SJSA1 (cell line): Measurements from ENCODE around the gene DNAH6. TPM values are rescaled to one million over a fixed set of nuclear protein-coding genes. Genes with fewer than 3 reads are reported as not detected.

Experiments
- DNase-seq, 2 experiments: peaks; one replicate each; pipeline ENCODE4 v3.0.0-alpha.2; 2015 to 2020; ENCODE audit warnings: low spot score in 2 of 2, low read depth in 1 of 2
- H3K27ac ChIP-seq: fragments of 250-450 bp; sonication (Bioruptor Pico); 2 replicates; pipeline ENCODE4 v1.5.1; 2020; ENCODE audit warnings: mild to moderate bottlenecking, moderate library complexity
- H3K27me3 ChIP-seq: fragments of 250-450 bp; sonication (Bioruptor Pico); replicated peaks from 2 replicates; pipeline ENCODE4 v1.5.1; 2020; ENCODE audit warnings: mild to moderate bottlenecking, moderate library complexity
- H3K36me3 ChIP-seq: fragments of 250-450 bp; sonication (Bioruptor Pico); 2 replicates; pipeline ENCODE4 v1.5.1; 2020; ENCODE audit warnings: mild to moderate bottlenecking
- H3K4me1 ChIP-seq: fragments of 250-450 bp; sonication (Bioruptor Pico); replicated peaks from 2 replicates; pipeline ENCODE4 v1.6.1; 2021; ENCODE audit warnings: mild to moderate bottlenecking
- H3K4me3 ChIP-seq: fragments of 250-450 bp; sonication (Bioruptor Pico); 2 replicates; pipeline ENCODE4 v1.5.1; 2020; ENCODE audit warnings: mild to moderate bottlenecking
- H3K9me3 ChIP-seq: fragments of 250-450 bp; sonication (Bioruptor Pico); replicated peaks from 2 replicates; pipeline ENCODE4 v1.5.1; 2020; ENCODE audit warnings: mild to moderate bottlenecking
- total RNA-seq: library from RNA; depleted of rRNA; stranded (reverse); fragments of >200 nt; shearing (Covaris generic); gene quantifications from 2 replicates; pipeline ENCODE4 v1.2.3, GENCODE V29; 2014

Gene DNAH6
- total RNA-seq, 1 experiment from 2014 or later: 0.58 TPM

DNA sequence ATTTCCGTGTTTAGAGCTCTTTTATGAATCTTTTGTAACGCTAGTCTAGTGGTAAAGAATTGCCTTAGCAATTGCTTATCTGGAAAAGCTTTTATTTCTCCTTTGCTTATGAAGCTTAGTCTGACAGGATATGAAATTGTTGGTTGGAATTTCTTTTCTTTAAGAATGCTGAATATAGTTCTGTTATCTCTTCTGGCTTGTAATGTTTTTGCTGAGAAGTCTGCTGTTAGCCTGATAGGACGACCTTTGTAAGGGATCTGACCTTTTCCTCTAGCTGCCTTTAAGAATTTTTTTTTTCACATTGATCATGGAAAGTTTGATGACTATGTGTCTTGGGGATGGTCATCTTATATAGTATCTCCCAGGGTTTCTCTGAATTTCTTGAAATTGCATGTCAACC lies 263.5 kb downstream of the DNAH6 start:
- DNase-seq: no peak
- no peak overlapping the region for H3K27ac ChIP-seq
- no peaks in the 10 kb centered on the region for H3K9me3 ChIP-seq
- no peaks in the 10 kb centered on the region for H3K36me3 ChIP-seq
- H3K4me3 ChIP-seq: no peak overlapping the region
- H3K4me1 ChIP-seq: no peaks in the 10 kb centered on the region
- H3K27me3 ChIP-seq: no peaks in the 10 kb centered on the region

DNA sequence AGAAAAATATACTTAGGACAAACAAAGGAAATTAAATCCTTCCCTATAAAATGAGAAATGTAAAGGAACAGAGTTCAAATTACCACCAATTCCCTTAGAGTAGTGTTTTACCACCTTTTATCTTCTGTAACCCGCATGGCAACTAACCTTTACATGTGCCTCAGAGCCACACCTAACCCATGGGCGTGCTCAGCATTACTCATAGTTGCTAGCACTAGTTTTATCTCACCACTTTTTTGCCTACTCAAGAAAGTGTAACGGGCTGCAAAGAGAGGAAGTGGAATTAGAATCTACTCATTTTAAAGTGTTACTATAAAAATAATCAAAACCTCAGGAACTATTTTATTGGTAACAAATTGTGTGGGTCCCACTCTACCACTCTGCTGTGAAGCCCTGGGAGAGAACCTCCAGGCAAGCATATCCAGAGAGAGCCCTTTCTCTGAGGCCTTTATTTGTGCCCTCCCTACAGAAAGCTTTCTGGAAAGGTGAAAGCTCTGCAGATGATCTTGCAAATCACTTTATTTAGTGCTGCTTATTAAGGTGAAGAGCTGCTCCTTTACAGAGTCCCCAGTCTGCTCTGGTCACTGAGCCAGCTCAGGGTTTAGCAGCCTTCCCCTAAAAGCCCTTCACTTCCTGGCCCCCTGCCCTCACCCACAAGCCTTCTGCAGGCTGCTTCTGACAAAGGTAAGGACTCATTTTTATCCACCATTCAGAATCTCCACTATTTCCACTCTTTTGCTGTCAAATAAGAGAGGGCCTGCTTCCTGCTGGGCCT lies 265.8 kb downstream of the DNAH6 start:
- no peak for DNase-seq
- Histone ChIP-seq H3K27ac (no peak overlapping the region), H3K4me1 (no peaks in the 10 kb centered on the region), H3K27me3 (no peaks in the 10 kb centered on the region), H3K4me3 (no peak overlapping the region), H3K36me3 (no peaks in the 10 kb centered on the region), H3K9me3 (no peaks in the 10 kb centered on the region)

DNA sequence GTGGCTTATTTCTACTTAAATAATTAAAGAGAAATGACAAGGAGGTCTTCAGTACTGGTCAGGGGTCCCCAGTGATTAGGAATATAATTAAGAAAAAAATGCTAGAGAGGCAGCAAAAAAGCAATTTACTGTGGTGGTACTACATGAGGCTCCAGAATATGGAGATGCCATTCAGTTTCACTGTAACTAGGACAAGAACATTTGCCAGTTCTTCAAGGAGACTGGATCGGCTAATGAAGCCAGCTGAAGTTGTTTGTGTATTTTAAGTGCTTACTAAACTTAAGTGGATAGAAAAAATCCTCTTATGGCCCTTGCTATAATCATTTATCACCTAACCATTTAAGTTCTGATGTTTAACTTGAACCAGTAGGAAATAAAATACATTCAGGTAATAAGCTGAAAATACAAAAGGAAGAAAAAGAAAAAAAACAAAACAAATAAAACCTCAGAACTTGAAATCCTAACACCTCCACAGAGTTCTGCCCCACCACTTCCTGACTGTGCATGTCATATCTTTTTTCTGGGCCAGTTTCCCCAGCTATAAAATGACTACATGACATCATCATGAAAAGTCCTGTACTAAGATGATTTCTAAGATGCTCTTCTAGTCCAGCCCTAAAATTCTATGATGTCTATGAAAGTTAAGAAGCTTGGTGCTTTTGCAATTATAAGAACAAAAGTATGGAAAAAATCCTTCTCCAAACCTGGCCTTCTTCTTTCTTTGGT lies 266.6 kb downstream of the DNAH6 start:
- no peaks in the 10 kb centered on the region for H3K4me1 ChIP-seq
- H3K4me3 ChIP-seq: no peak overlapping the region
- no peak overlapping the region for H3K27ac ChIP-seq
- no peaks in the 10 kb centered on the region for H3K9me3 ChIP-seq
- DNase-seq: no peak
- no peaks in the 10 kb centered on the region for H3K36me3 ChIP-seq
- H3K27me3 ChIP-seq: no peaks in the 10 kb centered on the region

DNA sequence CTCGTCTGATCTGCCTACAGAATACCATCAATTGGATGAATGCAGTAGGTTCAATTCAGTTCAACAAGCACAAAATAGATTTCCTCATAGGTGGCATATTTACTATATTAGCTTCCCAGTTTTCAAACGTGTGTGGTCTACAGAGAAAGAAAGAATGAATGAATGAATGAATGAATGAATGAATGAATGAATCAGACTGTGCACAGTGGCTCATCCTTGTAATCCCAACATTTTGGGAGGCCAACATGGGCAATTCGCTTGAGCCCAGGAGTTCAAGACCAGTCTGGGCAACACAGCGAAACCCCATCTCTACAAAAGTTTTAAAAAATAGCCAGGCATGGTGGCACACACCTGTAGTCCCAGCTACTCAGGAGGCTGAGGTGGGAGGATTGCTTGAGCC lies 269.7 kb downstream of the DNAH6 start:
- Histone ChIP-seq H3K4me3 (no peak overlapping the region), H3K27me3 (no peaks in the 10 kb centered on the region), H3K4me1 (no peaks in the 10 kb centered on the region), H3K36me3 (no peaks in the 10 kb centered on the region), H3K27ac (no peak overlapping the region), H3K9me3 (no peaks in the 10 kb centered on the region)
- DNase-seq: no peak

DNA sequence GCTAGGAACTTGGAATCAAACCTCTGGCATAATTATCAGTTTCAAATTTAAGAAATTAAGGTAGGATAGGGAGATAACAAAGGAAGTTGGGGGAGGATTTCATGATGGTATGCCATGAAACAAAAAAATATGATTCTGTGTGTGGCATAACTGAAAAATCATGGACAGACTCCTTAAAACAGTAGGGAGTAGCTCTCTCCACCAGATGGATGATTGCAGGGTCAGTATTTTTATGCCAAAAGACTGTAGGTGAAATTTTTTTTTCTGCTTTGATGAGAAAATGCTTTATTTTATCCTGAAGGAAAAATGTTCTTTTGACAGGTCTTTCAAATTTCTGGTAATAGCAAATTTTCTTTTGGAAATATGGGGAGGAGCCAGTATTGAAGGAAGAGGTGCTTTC lies 270.3 kb downstream of the DNAH6 start:
- Histone ChIP-seq H3K27me3 (no peaks in the 10 kb centered on the region), H3K9me3 (no peaks in the 10 kb centered on the region), H3K4me1 (no peaks in the 10 kb centered on the region), H3K4me3 (no peak overlapping the region), H3K36me3 (no peaks in the 10 kb centered on the region), H3K27ac (no peak overlapping the region)
- DNase-seq: no peak

DNA sequence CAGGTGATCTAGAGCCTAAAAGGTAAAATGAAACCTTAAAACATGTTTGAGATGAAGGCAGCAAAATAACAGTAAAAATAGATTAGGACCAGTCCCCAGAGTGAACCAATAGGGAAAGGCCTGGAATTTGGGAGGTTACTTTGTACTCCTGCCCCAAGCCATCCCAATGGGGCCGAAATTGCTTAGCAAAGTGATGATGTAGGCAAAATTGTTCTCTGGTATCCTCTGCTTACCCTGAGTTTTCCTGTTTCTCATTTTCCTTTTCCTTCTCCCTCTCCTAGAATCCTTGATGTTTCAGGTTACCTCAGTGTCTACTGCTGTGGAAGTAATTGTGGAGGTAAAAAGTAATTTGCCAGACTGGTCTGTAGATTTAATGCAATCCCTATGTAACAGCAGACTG lies 271.7 kb downstream of the DNAH6 start:
- no peak overlapping the region for H3K27ac ChIP-seq
- H3K27me3 ChIP-seq: no peaks in the 10 kb centered on the region
- peaks cover 2% of the 10 kb centered on the region for H3K4me1 ChIP-seq
- H3K36me3 ChIP-seq: no peaks in the 10 kb centered on the region
- no peak overlapping the region for H3K4me3 ChIP-seq
- H3K9me3 ChIP-seq: no peaks in the 10 kb centered on the region
- DNase-seq: no peak

DNA sequence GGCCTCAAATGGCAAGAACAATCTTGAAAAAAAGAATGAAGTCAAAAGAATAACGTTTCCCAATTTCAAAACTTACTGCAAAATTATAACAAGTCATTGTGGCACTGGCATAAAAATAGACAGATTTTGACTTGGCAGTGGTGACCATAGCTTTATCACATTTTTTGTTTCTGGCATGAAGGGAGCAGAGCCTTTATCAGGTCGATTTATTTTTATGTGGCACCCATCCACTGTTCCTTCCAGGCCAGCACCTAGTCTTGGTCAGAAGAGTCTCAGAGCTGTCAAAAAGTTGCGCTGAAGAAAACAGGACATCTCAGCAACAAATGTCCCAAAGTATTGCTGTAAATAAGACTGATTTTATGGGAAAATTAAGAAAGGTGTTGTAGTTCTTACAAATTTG lies 272.2 kb downstream of the DNAH6 start:
- DNase-seq: no peak
- 0 out of 2 replicates have a peak, but pooled peaks cover 1% of the 10 kb centered on the region for H3K9me3 ChIP-seq
- no peaks in the 10 kb centered on the region for H3K36me3 ChIP-seq
- no peak overlapping the region for H3K4me3 ChIP-seq
- peaks cover 7% of the 10 kb centered on the region for H3K4me1 ChIP-seq
- H3K27me3 ChIP-seq: no peaks in the 10 kb centered on the region
- no peak overlapping the region for H3K27ac ChIP-seq

DNA sequence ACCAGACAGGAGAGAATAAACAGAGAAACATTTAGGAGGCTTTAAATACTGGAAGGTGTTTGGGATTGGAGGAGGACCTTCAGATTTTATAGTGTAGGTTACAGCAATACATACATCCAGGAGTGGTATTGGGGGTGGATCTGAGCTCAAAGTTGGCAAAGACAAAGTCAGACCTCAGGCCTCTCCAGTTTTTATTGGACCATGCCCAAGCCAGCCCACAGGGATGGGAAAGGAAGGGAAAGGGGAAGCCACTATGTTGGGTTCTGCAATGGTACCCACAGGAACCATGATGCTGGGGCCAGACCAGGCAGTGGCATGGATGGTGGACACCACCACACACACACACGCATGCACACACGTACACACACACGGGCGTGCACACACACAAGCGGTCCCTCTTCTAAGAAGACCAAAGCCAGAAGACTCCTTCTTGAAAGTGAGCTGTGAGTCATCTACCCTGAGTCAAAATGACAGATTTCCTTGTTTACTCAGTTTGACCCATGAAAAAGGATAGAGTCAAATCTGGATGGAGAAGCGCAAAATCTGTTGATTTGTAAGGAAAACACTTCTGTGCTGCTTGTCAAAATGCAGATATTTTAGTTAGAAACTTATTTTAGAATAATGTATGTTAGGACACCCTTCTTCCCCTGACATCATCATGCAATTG lies 276.7 kb downstream of the DNAH6 start:
- Histone ChIP-seq H3K4me3 (no peak overlapping the region), H3K9me3 (0 out of 2 replicates have a peak, but pooled peaks cover 2% of the 10 kb centered on the region), H3K36me3 (no peaks in the 10 kb centered on the region), H3K4me1 (peaks cover 7% of the 10 kb centered on the region), H3K27me3 (no peaks in the 10 kb centered on the region), H3K27ac (no peak overlapping the region)
- no peak for DNase-seq

DNA sequence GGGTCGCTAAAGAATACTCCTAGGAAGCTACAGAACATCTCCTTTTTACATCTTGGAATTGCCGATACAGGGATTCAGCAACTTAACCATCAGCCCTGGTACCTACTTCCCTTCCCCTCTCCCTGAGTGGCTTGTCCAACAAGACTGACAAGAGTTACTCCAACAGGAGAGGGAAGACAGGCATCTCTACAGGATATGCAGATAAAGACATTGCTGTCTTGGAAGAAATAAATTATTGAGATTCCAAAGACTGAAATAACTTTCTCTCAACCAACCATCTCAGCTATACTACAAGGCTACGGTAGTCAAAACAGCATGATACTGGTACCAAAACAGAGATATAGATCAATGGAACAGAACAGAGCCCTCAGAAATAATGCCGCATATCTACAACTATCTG lies 277.3 kb downstream of the DNAH6 start:
- 0 out of 2 replicates have a peak, but pooled peaks cover 2% of the 10 kb centered on the region for H3K9me3 ChIP-seq
- no peak overlapping the region for H3K4me3 ChIP-seq
- no peak for DNase-seq
- H3K4me1 ChIP-seq: peaks cover 7% of the 10 kb centered on the region
- H3K27me3 ChIP-seq: no peaks in the 10 kb centered on the region
- H3K36me3 ChIP-seq: no peaks in the 10 kb centered on the region
- no peak overlapping the region for H3K27ac ChIP-seq

DNA sequence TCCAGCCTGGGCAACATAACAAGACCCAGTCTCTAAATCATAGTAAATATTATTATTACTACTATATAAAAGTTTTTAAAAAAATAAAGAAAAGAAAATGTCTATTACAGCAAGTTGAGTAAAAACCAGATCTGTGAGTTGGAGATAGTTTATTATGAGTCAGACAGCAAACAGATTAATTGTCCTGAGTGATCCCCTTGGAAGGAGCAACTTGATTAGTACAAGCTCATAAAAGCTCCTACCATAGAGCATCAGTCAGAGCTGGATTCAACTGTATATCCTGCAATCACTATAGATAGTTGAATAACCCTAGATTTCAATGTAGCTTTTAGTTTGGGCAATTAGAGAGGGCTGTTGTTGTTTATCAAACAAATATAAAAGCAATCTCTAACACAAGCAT lies 280.5 kb downstream of the DNAH6 start:
- Histone ChIP-seq H3K4me3 (no peak overlapping the region), H3K9me3 (0 out of 2 replicates have a peak, but pooled peaks cover 2% of the 10 kb centered on the region), H3K36me3 (no peaks in the 10 kb centered on the region), H3K27me3 (no peaks in the 10 kb centered on the region), H3K4me1 (peaks cover 10% of the 10 kb centered on the region), H3K27ac (no peak overlapping the region)
- no peak for DNase-seq

DNA sequence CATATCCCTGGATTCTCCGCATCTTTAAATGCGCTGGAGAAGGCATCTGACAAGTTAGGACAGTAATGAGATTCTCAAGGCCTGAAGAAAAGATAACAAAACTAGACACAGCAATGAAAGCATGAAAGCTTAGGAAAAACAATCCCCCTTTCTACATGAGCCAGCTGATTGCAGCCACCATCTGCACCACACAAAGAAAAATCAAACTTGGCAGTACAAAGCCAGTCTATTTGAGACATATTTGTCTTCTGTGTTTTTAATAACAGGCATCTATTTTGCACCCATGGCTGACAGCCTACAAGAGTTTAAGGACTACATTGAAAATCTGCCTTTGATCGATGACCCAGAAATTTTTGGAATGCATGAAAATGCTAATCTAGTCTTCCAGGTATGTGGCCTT lies 281.0 kb downstream of the DNAH6 start:
- Histone ChIP-seq H3K36me3 (no peaks in the 10 kb centered on the region), H3K27me3 (no peaks in the 10 kb centered on the region), H3K4me1 (peaks cover 10% of the 10 kb centered on the region), H3K4me3 (no peak overlapping the region), H3K9me3 (0 out of 2 replicates have a peak, but pooled peaks cover 2% of the 10 kb centered on the region), H3K27ac (no peak overlapping the region)
- DNase-seq: no peak

DNA sequence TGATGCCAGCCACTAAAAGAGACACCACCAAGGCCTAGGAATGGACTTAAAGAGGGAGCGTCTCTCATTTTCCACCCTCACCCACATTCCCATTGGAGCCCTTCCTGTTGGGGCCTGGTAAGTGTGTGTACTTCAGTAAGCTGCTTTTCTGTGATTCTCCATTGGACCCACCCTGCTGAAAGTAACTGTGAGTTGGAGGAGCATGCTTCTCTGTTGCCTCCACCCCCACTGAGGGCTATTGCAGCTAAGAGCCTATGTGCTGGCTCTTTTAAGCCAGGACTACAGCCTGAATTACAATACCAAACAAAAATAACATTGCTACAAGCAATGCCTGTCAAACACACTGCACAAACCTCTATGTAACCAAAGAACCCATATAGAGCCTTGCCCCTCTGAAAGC lies 283.5 kb downstream of the DNAH6 start:
- Histone ChIP-seq H3K9me3 (no peaks in the 10 kb centered on the region), H3K27ac (no peak overlapping the region), H3K4me3 (no peak overlapping the region), H3K4me1 (peaks cover 5% of the 10 kb centered on the region), H3K36me3 (no peaks in the 10 kb centered on the region), H3K27me3 (no peaks in the 10 kb centered on the region)
- DNase-seq: no peak

DNA sequence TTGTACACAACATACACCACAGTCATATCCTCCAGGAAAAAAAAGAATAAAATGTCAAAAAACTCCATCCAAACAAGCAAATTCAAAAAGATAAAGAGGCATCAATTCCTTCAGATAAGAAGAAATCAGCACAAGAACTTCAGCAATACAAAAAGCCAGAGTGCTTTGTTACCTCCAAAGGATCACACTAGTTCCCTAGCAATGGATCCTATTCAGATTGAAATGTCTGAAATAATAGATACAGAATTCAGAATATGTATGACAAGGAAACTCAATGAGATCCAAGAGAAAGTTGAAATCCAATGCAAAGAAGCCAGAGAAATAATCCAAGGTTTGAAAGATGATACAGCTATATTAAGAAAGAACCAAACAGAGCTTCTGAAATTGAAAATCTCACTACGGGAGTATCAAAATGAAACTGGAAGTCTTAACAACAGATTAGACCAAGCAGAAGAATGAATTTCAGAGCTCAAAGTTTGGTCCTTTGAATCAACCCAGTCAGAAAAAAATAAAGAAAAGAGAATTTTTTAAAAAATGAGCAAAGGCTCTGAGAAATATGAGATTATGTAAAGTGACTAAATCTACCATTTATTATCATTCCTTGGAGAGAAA lies 284.0 kb downstream of the DNAH6 start:
- no peak overlapping the region for H3K27ac ChIP-seq
- no peaks in the 10 kb centered on the region for H3K36me3 ChIP-seq
- H3K27me3 ChIP-seq: no peaks in the 10 kb centered on the region
- DNase-seq: no peak
- H3K4me3 ChIP-seq: no peak overlapping the region
- H3K4me1 ChIP-seq: peaks cover 10% of the 10 kb centered on the region
- no peaks in the 10 kb centered on the region for H3K9me3 ChIP-seq

DNA sequence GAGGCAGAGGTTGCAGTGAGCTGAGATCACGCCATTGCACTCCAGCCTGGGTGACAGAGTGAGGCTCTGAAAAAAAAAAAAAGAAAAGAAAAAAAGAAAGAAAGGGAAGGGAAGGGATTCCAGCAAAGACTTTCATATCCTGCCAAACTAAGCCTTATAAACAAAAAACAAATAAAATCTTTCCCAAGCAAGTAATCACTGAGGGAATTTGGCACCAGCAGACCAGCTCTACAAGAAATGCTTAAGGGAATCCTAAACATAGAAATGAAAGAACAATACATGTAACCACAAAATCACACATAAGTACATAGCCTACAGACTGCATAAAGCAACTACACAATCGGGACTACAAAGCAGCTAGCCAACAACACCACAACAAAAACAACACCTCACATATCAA lies 285.5 kb downstream of the DNAH6 start:
- Histone ChIP-seq H3K4me3 (no peak overlapping the region), H3K27ac (no peak overlapping the region), H3K36me3 (no peaks in the 10 kb centered on the region), H3K27me3 (no peaks in the 10 kb centered on the region), H3K4me1 (peaks cover 25% of the 10 kb centered on the region), H3K9me3 (no peaks in the 10 kb centered on the region)
- peak in 1 of 2 experiments; percentile 64 for DNase-seq
